Measurements from ENCODE around the gene PIK3CG.

DNA sequence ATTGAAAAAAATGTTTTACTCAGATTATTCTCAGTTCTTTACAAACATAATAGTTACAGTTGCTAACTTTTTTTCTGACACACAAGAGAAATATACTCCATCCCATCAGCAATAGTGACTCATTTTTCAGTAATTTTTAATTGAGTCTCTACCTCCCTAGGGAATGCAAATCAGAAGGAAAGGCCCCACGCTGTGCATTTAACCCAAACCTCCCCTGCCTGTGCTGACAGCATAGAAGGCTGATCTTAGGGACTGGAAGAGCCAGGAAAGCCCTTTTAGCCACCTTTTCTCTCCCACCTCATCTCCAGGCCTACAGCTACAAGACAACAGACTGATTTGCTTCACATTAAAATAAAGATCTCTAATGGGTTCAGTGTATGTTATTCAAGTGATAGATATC lies 24.7 kb upstream of the PIK3CG start:
- TF ChIP-seq, protein P1, sequence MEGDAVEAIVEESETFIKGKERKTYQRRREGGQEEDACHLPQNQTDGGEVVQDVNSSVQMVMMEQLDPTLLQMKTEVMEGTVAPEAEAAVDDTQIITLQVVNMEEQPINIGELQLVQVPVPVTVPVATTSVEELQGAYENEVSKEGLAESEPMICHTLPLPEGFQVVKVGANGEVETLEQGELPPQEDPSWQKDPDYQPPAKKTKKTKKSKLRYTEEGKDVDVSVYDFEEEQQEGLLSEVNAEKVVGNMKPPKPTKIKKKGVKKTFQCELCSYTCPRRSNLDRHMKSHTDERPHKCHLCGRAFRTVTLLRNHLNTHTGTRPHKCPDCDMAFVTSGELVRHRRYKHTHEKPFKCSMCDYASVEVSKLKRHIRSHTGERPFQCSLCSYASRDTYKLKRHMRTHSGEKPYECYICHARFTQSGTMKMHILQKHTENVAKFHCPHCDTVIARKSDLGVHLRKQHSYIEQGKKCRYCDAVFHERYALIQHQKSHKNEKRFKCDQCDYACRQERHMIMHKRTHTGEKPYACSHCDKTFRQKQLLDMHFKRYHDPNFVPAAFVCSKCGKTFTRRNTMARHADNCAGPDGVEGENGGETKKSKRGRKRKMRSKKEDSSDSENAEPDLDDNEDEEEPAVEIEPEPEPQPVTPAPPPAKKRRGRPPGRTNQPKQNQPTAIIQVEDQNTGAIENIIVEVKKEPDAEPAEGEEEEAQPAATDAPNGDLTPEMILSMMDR (IDR thresholded peaks at IDR 0.05), result no peak
- no peak for TF ChIP-seq POLR2A (IDR thresholded peaks at IDR 0.05)
